H9 (cell line): ENCODE data around the gene MYO1D. TPM values are rescaled to one million over a fixed set of nuclear protein-coding genes. Genes with fewer than 3 reads are reported as not detected.

Experiments
- DNase-seq: peaks from one replicate; pipeline ENCODE4 v3.0.0-alpha.2; 2017
- H2AFZ ChIP-seq: one replicate; pipeline ENCODE4 v1.6.1; 2013; ENCODE audit warnings: mild to moderate bottlenecking, low read length, control low read depth, moderate library complexity
- H2AK5ac ChIP-seq: 2 replicates; pipeline ENCODE4 v1.6.1; 2013; ENCODE audit warnings: low read length, control low read depth, mixed read lengths; ENCODE audit not compliant: insufficient read length
- H2BK120ac ChIP-seq: one replicate; pipeline ENCODE4 v1.6.1; 2013; ENCODE audit warnings: low read depth, mild to moderate bottlenecking, low read length, control low read depth, inconsistent platforms; ENCODE audit not compliant: poor library complexity, severe bottlenecking
- H2BK12ac ChIP-seq: 2 replicates; pipeline ENCODE4 v1.6.1; 2013; ENCODE audit warnings: low read length, control low read depth, mixed read lengths, low read depth; ENCODE audit not compliant: insufficient read length
- H2BK15ac ChIP-seq: 2 replicates; pipeline ENCODE4 v1.6.1; 2013; ENCODE audit warnings: low read depth, low read length, control low read depth
- H2BK20ac ChIP-seq: one replicate; pipeline ENCODE4 v1.6.1; 2013; ENCODE audit warnings: low read depth, mild to moderate bottlenecking, low read length, control low read depth, inconsistent platforms; ENCODE audit not compliant: poor library complexity, severe bottlenecking
- H2BK5ac ChIP-seq: 2 replicates; pipeline ENCODE4 v1.6.1; 2013; ENCODE audit warnings: low read length, control low read depth, mixed read lengths; ENCODE audit not compliant: insufficient read length
- H3K14ac ChIP-seq: 2 replicates; pipeline ENCODE4 v1.6.1; 2013; ENCODE audit warnings: low read length, control low read depth; ENCODE audit not compliant: insufficient read depth
- H3K18ac ChIP-seq: 2 replicates; pipeline ENCODE4 v1.6.1; 2013; ENCODE audit warnings: low read depth, mild to moderate bottlenecking, mixed read lengths, low read length, control low read depth; ENCODE audit not compliant: insufficient read length
- H3K23ac ChIP-seq: 2 replicates; pipeline ENCODE4 v1.6.1; 2013; ENCODE audit warnings: low read length, control low read depth, mixed read lengths, low read depth; ENCODE audit not compliant: insufficient read length
- H3K23me2 ChIP-seq: 2 replicates; pipeline ENCODE4 v1.6.1; 2013; ENCODE audit warnings: low read depth, mild to moderate bottlenecking, mixed read lengths, low read length, control low read depth; ENCODE audit not compliant: insufficient read length, poor library complexity, severe bottlenecking
- H3K27ac ChIP-seq: 2 replicates; pipeline ENCODE4 v1.5.1; 2013; ENCODE audit warnings: low read length, control low read depth, mixed read lengths, low read depth; ENCODE audit not compliant: insufficient read length
- H3K27me3 ChIP-seq: 2 replicates; pipeline ENCODE4 v1.6.1; 2013; ENCODE audit warnings: low read length, control low read depth, inconsistent platforms; ENCODE audit not compliant: insufficient read depth
- H3K4ac ChIP-seq: 2 replicates; pipeline ENCODE4 v1.6.1; 2013; ENCODE audit warnings: low read depth, mild to moderate bottlenecking, control low read depth, inconsistent platforms, low read length, moderate library complexity
- H3K4me1 ChIP-seq: 2 replicates; pipeline ENCODE4 v1.6.1; 2013; ENCODE audit warnings: low read length, control low read depth, inconsistent platforms; ENCODE audit not compliant: insufficient read depth
- H3K4me2 ChIP-seq: 2 replicates; pipeline ENCODE4 v1.6.1; 2013; ENCODE audit warnings: low read length, control low read depth, mixed read lengths; ENCODE audit not compliant: insufficient read length, insufficient read depth
- H3K56ac ChIP-seq: 2 replicates; pipeline ENCODE4 v1.6.1; 2013; ENCODE audit warnings: low read depth, mild to moderate bottlenecking, mixed read lengths, low read length, control low read depth; ENCODE audit not compliant: insufficient read length
- H3K79me1 ChIP-seq: 2 replicates; pipeline ENCODE4 v1.6.1; 2013; ENCODE audit warnings: low read depth, mild to moderate bottlenecking, moderate library complexity, low read length, control low read depth, inconsistent platforms; ENCODE audit not compliant: insufficient read depth, poor library complexity, severe bottlenecking
- H3K79me2 ChIP-seq: 2 replicates; pipeline ENCODE4 v1.6.1; 2013; ENCODE audit warnings: low read length, control low read depth, inconsistent platforms; ENCODE audit not compliant: insufficient read depth
- H3K9ac ChIP-seq: 2 replicates; pipeline ENCODE4 v1.6.1; 2013; ENCODE audit warnings: low read length, control low read depth, mixed read lengths; ENCODE audit not compliant: insufficient read length; ENCODE audit errors: extremely low read depth
- H3K9me3 ChIP-seq: one replicate; pipeline ENCODE4 v1.6.1; 2013; ENCODE audit warnings: low read depth, low read length, inconsistent platforms; ENCODE audit not compliant: control insufficient read depth
- H3T11ph ChIP-seq: one replicate; pipeline ENCODE4 v1.6.1; 2013; ENCODE audit warnings: mild to moderate bottlenecking, low read length, control low read depth, inconsistent platforms
- H4K20me1 ChIP-seq: one replicate; pipeline ENCODE4 v1.6.1; 2013; ENCODE audit not compliant: control insufficient read depth, insufficient read length, insufficient read depth
- H4K5ac ChIP-seq: 2 replicates; pipeline ENCODE4 v1.6.1; 2013; ENCODE audit warnings: low read depth, mild to moderate bottlenecking, mixed read lengths, low read length, control low read depth; ENCODE audit not compliant: insufficient read length
- H4K8ac ChIP-seq: replicated peaks from 2 replicates; pipeline ENCODE4 v1.6.1; 2013; ENCODE audit warnings: low read length, control low read depth, mixed read lengths, low read depth; ENCODE audit not compliant: insufficient read length
- H4K91ac ChIP-seq: 2 replicates; pipeline ENCODE4 v1.6.1; 2013; ENCODE audit warnings: low read depth, mild to moderate bottlenecking, moderate library complexity, mixed read lengths, low read length, control low read depth; ENCODE audit not compliant: insufficient read length
- H3K27ac Mint-ChIP-seq, 3 experiments: 2 replicates in 2 of 3; 3 replicates in 1 of 3; pipeline ENCODE4 v1.8.0; 2020 to 2021; ENCODE audit warnings: mixed read lengths in 3 of 3, mild to moderate bottlenecking in 1 of 3, moderate library complexity in 1 of 3
- H3K27me3 Mint-ChIP-seq: 2 replicates; pipeline ENCODE4 v1.8.0; 2021; ENCODE audit warnings: low read depth, mild to moderate bottlenecking, moderate library complexity, mixed read lengths
- H3K36me3 Mint-ChIP-seq, 3 experiments: 2 replicates in 2 of 3; 3 replicates in 1 of 3; pipeline ENCODE4 v1.8.0; 2020 to 2021; ENCODE audit warnings: low read depth in 3 of 3, mixed read lengths in 3 of 3; ENCODE audit not compliant: insufficient read depth in 1 of 3
- H3K4me1 Mint-ChIP-seq, 2 experiments: 2 replicates each; pipeline ENCODE4 v1.8.0; 2020; ENCODE audit warnings: mixed read lengths in 2 of 2
- H3K4me3 Mint-ChIP-seq, 2 experiments: 2 replicates in 1 of 2; 3 replicates in 1 of 2; pipeline ENCODE4 v1.8.0; 2020 to 2021; ENCODE audit warnings: mild to moderate bottlenecking in 2 of 2, mixed read lengths in 2 of 2, moderate library complexity in 1 of 2
- H3K9me3 Mint-ChIP-seq, 2 experiments: 2 replicates in 1 of 2; 3 replicates in 1 of 2; pipeline ENCODE4 v1.8.0; 2020; ENCODE audit warnings: mild to moderate bottlenecking in 2 of 2, mixed read lengths in 2 of 2, moderate library complexity in 1 of 2
- CTCF ChIP-seq: fragments of 200-600 bp; sonication (generic); conservative IDR thresholded peaks from 3 replicates; pipeline ENCODE4 v1.8.0; 2021; ENCODE audit warnings: antibody characterized with exemption, mild to moderate bottlenecking
- WGBS: extraction: QIAGEN DNeasy Blood & Tissue Kit; methylation state at CpG from one replicate; pipeline ENCODE4 v1.1.7; 2013; ENCODE audit warnings: missing lambda C conversion rate, low lambda C conversion rate, mixed read lengths; ENCODE audit not compliant: insufficient read length; ENCODE audit errors: extremely low coverage; 5-methylcytosine and 5-hydroxymethylcytosine counted together
- total RNA-seq: library from RNA; stranded (reverse); gene quantifications from 2 replicates; pipeline ENCODE4 v1.2.1, GENCODE V29; 2021

MYO1D gene
- total RNA-seq, 1 experiment from 2014 or later: 19.0 TPM

- no peak overlapping the region for H2BK12ac ChIP-seq
- H4K91ac ChIP-seq: no peak overlapping the region
- no CpG with 5 or more reads among the region's 3 CpGs for WGBS
- H3K4me2 ChIP-seq: no peak overlapping the region
- no peak overlapping the region for H2BK120ac ChIP-seq
- H3K9me3 Mint-ChIP-seq: no peaks in the 10 kb centered on the region
- H3K4me3 Mint-ChIP-seq: no peak overlapping the region
- no peaks in the 10 kb centered on the region for H3K4me1 ChIP-seq
- H3K56ac ChIP-seq: no peak overlapping the region
- H3K14ac ChIP-seq: no peak overlapping the region
- H3T11ph ChIP-seq: no peak overlapping the region
- TF ChIP-seq CTCF: no peak
- H2BK15ac ChIP-seq: no peak overlapping the region
- H4K20me1 ChIP-seq: no peaks in the 10 kb centered on the region
- H3K23ac ChIP-seq: no peak overlapping the region
- peaks cover 19 to 20% of the 10 kb centered on the region in 2 experiments for H3K4me1 Mint-ChIP-seq
- H3K4ac ChIP-seq: no peak overlapping the region
- H2BK20ac ChIP-seq: no peak overlapping the region
- H3K9me3 ChIP-seq: no peaks in the 10 kb centered on the region
- H2AK5ac ChIP-seq: no peak overlapping the region
- H3K27ac ChIP-seq: no peak overlapping the region
- no peak overlapping the region for H3K9ac ChIP-seq
- H3K23me2 ChIP-seq: no peaks in the 10 kb centered on the region
- H3K79me2 ChIP-seq: peaks cover 1% of the 10 kb centered on the region; the same call in 1 of the 2 replicates
- DNase-seq: no peak
- H2AFZ ChIP-seq: no peak overlapping the region
- peaks cover 3% of the 10 kb centered on the region for H3K79me1 ChIP-seq
- H2BK5ac ChIP-seq: no peak overlapping the region
- H3K27me3 Mint-ChIP-seq: no peaks in the 10 kb centered on the region
- H3K27ac Mint-ChIP-seq: no peak overlapping the region
- no peak overlapping the region for H4K5ac ChIP-seq
- H3K36me3 Mint-ChIP-seq: peaks cover 0 to 11% (median 2%) of the 10 kb centered on the region in 3 experiments; a peak in 3 of 7 replicates
- no peaks in the 10 kb centered on the region for H3K27me3 ChIP-seq
- H4K8ac ChIP-seq: no peak overlapping the region
- no peak overlapping the region for H3K18ac ChIP-seq
Observed at GRCh38 chr17:32870027-32870670, 6.8 kb downstream of the MYO1D start.
